GM12872 (cell line): Measurements from ENCODE around the gene SNED1.

Experiments
- TF ChIP-seq, protein P1 (sequence below): IDR thresholded peaks from 3 replicates; pipeline ENCODE4 v1.5.1; 2011; ENCODE audit warnings: low read depth, mild to moderate bottlenecking, low read length, moderate library complexity; ENCODE audit not compliant: insufficient read depth

Gene SNED1

DNA sequence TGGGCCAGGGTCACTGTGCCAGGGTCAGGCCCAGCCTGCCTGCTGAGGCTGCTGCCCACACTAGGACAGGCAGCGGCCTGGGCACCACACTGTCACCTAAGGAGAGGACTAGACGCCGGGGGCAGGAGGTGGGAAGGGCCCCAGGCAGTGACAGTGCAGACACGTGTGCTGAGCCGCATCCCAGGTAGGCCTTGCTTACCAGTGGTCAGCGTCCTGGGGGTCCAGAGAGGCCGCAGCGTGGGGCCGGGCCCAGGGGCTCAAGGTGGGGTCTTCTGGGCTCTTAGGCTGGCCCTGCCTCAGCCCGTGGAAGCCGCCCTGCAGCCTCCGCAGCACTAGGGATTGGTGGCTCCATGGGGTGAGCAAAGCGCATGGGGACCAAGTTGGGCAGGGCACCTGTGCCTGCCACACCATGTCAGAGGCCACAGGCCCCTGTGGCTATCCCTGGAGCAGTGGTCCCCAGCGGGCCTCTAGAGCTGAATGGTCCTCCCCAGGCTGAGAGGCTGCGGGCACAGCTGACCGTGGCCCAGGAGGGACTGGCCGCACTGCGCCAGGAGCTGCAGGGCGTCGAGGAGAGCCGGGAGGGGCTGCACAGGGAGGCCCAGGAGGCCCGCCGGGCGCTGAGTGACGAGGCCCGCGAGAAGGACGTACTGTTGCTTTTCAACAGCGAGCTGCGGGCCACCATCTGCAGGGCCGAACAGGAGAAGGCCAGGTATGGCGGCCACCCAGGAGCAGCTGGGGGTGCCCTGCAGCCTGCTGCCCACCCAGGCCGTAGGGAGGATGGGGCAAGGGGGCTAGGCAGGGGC is 35.2 kb upstream of the SNED1 start:
- TF ChIP-seq, protein P1, sequence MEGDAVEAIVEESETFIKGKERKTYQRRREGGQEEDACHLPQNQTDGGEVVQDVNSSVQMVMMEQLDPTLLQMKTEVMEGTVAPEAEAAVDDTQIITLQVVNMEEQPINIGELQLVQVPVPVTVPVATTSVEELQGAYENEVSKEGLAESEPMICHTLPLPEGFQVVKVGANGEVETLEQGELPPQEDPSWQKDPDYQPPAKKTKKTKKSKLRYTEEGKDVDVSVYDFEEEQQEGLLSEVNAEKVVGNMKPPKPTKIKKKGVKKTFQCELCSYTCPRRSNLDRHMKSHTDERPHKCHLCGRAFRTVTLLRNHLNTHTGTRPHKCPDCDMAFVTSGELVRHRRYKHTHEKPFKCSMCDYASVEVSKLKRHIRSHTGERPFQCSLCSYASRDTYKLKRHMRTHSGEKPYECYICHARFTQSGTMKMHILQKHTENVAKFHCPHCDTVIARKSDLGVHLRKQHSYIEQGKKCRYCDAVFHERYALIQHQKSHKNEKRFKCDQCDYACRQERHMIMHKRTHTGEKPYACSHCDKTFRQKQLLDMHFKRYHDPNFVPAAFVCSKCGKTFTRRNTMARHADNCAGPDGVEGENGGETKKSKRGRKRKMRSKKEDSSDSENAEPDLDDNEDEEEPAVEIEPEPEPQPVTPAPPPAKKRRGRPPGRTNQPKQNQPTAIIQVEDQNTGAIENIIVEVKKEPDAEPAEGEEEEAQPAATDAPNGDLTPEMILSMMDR = no peak

DNA sequence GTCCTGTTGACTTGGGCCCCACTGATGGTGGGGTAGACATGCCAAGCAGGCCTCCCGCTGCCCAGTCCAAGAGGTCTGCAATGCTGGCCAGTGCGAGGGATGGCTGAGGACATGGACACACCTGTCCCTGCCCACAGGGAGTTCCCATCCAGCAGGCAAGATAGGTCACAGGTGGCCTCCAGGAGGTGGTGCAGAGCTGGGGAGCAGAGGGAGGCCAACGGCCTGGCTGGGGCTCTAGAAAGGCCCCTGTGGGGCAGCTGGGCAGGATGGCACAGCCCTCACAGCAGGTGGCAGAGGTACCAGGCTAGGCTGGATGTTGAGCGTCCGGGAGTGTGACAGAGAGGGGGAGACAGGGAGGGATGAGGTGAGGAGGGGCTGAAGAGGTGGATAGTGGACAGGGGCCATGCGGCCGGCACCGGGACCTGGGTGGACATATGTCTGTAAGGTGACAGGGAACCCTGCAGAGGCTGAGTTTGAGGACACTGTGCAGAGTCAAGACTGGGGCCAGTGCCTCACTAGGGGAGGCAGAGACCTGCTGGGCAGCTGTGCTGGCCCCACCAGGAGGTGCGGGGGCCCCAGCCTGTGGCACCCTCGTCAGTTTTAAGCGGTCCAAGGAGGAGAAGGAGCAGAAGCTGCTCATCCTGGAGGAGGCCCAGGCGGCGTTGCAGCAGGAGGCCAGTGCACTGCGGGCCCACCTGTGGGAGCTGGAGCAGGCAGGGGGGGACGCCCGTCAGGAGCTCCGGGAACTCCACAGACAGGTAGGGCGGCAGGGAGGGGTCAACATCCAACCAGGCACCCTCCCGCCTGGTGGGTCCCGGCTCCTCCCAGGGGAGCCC is 34.3 kb upstream of the SNED1 start:
- TF ChIP-seq, protein P1 = no peak

GRCh38 chr2:240964704-240965295 is 33.6 kb upstream of the SNED1 start:
- TF ChIP-seq, protein P1 = no peak

- TF ChIP-seq, protein P1 = no peak
Measured at GRCh38 chr2:240965296-240965904, 33.0 kb upstream of the SNED1 start.

DNA sequence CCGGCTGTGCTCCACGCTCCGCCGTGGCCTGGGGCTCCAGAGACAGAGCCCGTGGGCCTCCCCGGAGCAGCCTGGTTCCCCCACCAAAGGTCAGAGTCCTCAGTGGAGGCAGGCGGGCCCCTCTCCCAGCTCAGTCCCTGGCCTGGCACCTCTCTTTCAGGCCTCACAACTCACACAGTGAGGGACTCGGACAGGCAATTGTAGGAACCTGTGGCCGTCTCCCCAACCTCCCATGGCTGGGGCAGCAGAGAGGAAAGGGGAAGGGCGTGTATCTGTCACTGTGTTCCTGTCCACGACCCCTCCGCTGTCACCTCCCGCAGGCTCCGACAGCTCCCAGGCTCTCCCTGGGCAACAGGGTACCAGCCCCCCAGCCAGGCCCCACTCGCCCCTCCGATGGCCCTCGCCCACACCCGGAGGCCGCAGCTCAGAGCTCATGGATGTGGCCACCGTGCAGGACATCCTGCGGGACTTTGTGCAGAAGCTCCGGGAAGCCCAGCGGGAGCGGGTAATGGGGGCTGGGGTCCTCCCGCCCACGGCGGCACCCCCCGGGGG is 32.4 kb upstream of the SNED1 start:
- TF ChIP-seq, protein P1 = no peak

- TF ChIP-seq, protein P1 = no peak
Measured at GRCh38 chr2:240966457-240966905, 31.9 kb upstream of the SNED1 start.
